Natural killer cell (primary cell): Measurements from ENCODE around the gene TBC1D10B. TPM values are rescaled to one million over a fixed set of nuclear protein-coding genes. Genes with fewer than 3 reads are reported as not detected.

Experiments
- ATAC-seq, 3 donors: fragments of 150-1000 bp in 2 of 3; fragments of 200-7000 bp in 1 of 3; cut with Tn5 transposase; 1 replicate in 1 of 3; 2 replicates in 2 of 3; pipeline ENCODE4 v1.10.0; 2021; ENCODE audit warnings: mild to moderate bottlenecking in 2 of 3, moderate library complexity in 2 of 3
- DNase-seq, 2 donors: peaks; one replicate each; pipeline versions ENCODE4 v3.0.0 to v3.0.0-alpha.2; 2013 to 2021; ENCODE audit warnings: mixed read lengths in 1 of 2
- H3K27ac ChIP-seq: one replicate; pipeline ENCODE4 v1.5.1; 2013; ENCODE audit warnings: mild to moderate bottlenecking, low read length
- H3K27me3 ChIP-seq: one replicate; pipeline ENCODE4 v1.6.1; 2013; ENCODE audit warnings: low read length; ENCODE audit not compliant: control insufficient read depth, insufficient read depth
- H3K36me3 ChIP-seq: one replicate; pipeline ENCODE4 v1.6.1; 2013; ENCODE audit warnings: low read length; ENCODE audit not compliant: control insufficient read depth, insufficient read depth
- H3K4me1 ChIP-seq: one replicate; pipeline ENCODE4 v1.6.1; 2013; ENCODE audit warnings: low read length; ENCODE audit not compliant: control insufficient read depth, insufficient read depth
- H3K4me3 ChIP-seq: one replicate; pipeline ENCODE4 v1.5.1; 2013; ENCODE audit warnings: low read length
- H3K9me3 ChIP-seq: one replicate; pipeline ENCODE4 v1.6.1; 2013; ENCODE audit warnings: low read length; ENCODE audit not compliant: control insufficient read depth, insufficient read depth
- H3K27ac Mint-ChIP-seq, 2 donors: one replicate each; pipeline ENCODE4 v1.8.0; 2022; ENCODE audit warnings: mild to moderate bottlenecking in 2 of 2, mixed read lengths in 2 of 2, moderate library complexity in 1 of 2
- H3K27me3 Mint-ChIP-seq, 2 donors: one replicate each; pipeline ENCODE4 v1.8.0; 2022; ENCODE audit warnings: low read depth in 2 of 2, mixed read lengths in 2 of 2
- H3K36me3 Mint-ChIP-seq: one replicate; pipeline ENCODE4 v1.8.0; 2022; ENCODE audit warnings: mixed read lengths
- H3K4me1 Mint-ChIP-seq, 2 donors: one replicate each; pipeline ENCODE4 v1.8.0; 2022; ENCODE audit warnings: mixed read lengths in 2 of 2
- H3K4me3 Mint-ChIP-seq: one replicate; pipeline ENCODE4 v1.8.0; 2022; ENCODE audit warnings: mild to moderate bottlenecking, moderate library complexity, mixed read lengths
- H3K9me3 Mint-ChIP-seq, 2 donors: one replicate each; pipeline ENCODE4 v1.8.0; 2022; ENCODE audit warnings: mixed read lengths in 2 of 2
- CTCF ChIP-seq: fragments of 200-600 bp; IDR thresholded peaks from one replicate; pipeline ENCODE4 v1.8.0; 2022; ENCODE audit warnings: antibody characterized with exemption
- WGBS: methylation state at CpG from one replicate; pipeline ENCODE4 v1.1.7; 2013; ENCODE audit warnings: missing lambda C conversion rate; ENCODE audit not compliant: insufficient coverage; 5-methylcytosine and 5-hydroxymethylcytosine counted together
- intact Hi-C: fragments of 100-400 bp; cut with micrococcal nuclease; formaldehyde crosslinking; loops from one replicate; pipeline ENCODE4 v1.14.2; 2022
- total RNA-seq, 4 donors: library from RNA; stranded (reverse); fragments of 120-200 nt in 1 of 4; gene quantifications; one replicate each; pipeline versions ENCODE4 v1.2.3 to v1.2.4, GENCODE V29; 2013 to 2022

Gene TBC1D10B
- total RNA-seq, 3 donors from 2014 or later (not counting 1 experiment from before 2014, with no cell fraction given) = 43.0 to 55.3 (median 50.2) TPM

DNA sequence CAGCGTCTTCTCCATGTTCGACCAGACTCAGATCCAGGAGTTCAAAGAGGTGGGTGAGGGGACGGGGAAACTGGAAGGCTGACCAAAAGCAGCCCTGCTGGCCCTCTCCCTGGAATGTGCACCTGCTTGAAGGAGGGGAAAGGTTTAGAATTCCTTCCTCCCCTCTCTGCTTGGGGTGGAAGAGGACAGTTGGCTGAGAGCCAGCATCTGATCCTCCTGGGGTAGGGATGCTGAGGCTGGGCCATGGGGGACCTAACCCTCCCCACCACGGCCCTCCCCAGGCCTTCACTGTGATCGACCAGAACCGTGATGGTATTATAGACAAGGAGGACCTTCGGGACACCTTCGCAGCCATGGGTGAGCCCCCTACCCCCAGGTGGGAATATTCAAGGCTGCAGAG, 5.6 kb upstream of the TBC1D10B start:
- Histone ChIP-seq H3K27me3 (no peaks in the 10 kb centered on the region), H3K4me3 (no peak overlapping the region), H3K27ac (no peak overlapping the region), H3K4me1 (peaks cover 54% of the 10 kb centered on the region), H3K9me3 (no peaks in the 10 kb centered on the region), H3K36me3 (peaks cover 13% of the 10 kb centered on the region)
- Mint-ChIP-seq H3K4me1 (peaks cover 43 to 52% of the 10 kb centered on the region in 2 donors), H3K27me3 (no peaks in the 10 kb centered on the region), H3K4me3 (no peak overlapping the region), H3K9me3 (no peaks in the 10 kb centered on the region), H3K27ac (peak overlapping the region; percentile 21 to 100), H3K36me3 (no peaks in the 10 kb centered on the region)
- intact Hi-C loops = no loop called here
- ATAC-seq (no peak), DNase-seq (no peak)
- WGBS = 99% methylated on average over 8 of the region's 8 CpGs
- no peak for TF ChIP-seq CTCF

GRCh38 chr16:30374538-30374937, 4.2 kb upstream of the TBC1D10B start, which contains the start of gene MYL11:
Gene MYL11 (plus strand): TSS chr16:30374802. CDS start chr16:30374858, 56 bp downstream.
- no peaks in the 10 kb centered on the region for H3K36me3 Mint-ChIP-seq
- DNase-seq (no peak), ATAC-seq (no peak)
- peaks cover 0 to 3% of the 10 kb centered on the region in 2 donors for H3K27me3 Mint-ChIP-seq
- no peak for TF ChIP-seq CTCF
- Histone ChIP-seq H3K9me3 (no peaks in the 10 kb centered on the region), H3K36me3 (peaks cover 8% of the 10 kb centered on the region), H3K4me1 (peaks cover 45% of the 10 kb centered on the region), H3K27ac (no peak within 1 kb of the TSS), H3K27me3 (no peaks in the 10 kb centered on the region), H3K4me3 (no peak within 1 kb of the TSS)
- H3K4me1 Mint-ChIP-seq = peaks cover 34 to 48% of the 10 kb centered on the region in 2 donors
- intact Hi-C loops = loop anchor here (5.0 kb wide), 2 partner anchors 43 to 567 kb away; partner anchors contain the start of gene MAZ
- H3K27ac Mint-ChIP-seq = peak within 1 kb of the TSS; percentile 21 to 45
- H3K4me3 Mint-ChIP-seq = peak within 1 kb of the TSS; percentile 35
- H3K9me3 Mint-ChIP-seq = no peaks in the 10 kb centered on the region
- WGBS = 96% methylated on average over 6 of the region's 6 CpGs

DNA sequence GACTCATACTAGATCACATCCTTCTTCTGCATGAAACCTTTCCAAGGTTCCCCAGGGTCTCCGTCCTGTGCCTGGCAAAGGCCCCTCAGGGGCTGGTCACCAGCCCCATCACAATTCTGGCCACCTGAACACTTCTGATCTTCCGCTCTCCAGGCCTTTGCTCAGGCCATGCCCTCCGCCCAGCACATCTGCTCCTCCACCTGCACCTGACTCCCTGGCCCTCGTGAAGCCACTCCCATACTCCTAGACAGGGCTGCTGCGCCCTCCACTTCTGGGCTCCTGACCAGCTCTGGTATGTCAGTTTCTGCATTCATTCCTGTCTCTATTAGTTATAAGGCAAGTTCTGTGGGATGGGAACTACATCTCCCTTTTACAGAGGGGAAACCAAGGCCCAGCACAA, 2.4 kb upstream of the TBC1D10B start:
- H3K27ac ChIP-seq = no peak overlapping the region

More for the DNA sequence above, 2.4 kb upstream of the TBC1D10B start:
- intact Hi-C loops = loop anchor here (5.0 kb wide), 2 partner anchors 45 to 565 kb away; partner anchors contain the start of gene MAZ
- Mint-ChIP-seq H3K36me3 (no peaks in the 10 kb centered on the region), H3K4me3 (peak overlapping the region; percentile 32), H3K9me3 (no peaks in the 10 kb centered on the region), H3K27me3 (peaks cover 0 to 3% of the 10 kb centered on the region in 2 donors), H3K4me1 (peaks cover 42 to 53% of the 10 kb centered on the region in 2 donors), H3K27ac (peak overlapping the region; percentile 45 to 73)
- Histone ChIP-seq H3K4me1 (peaks cover 47% of the 10 kb centered on the region), H3K27me3 (no peaks in the 10 kb centered on the region), H3K36me3 (peaks cover 5% of the 10 kb centered on the region), H3K4me3 (no peak overlapping the region), H3K9me3 (no peaks in the 10 kb centered on the region)
- TF ChIP-seq CTCF = no peak
- no peak for ATAC-seq
- no peak for DNase-seq
- 97% methylated on average over 5 of the region's 5 CpGs for WGBS
